Mesendoderm (in vitro differentiated cells): ENCODE data around the gene TMEM86A.
A peak's percentile ranks its signal among the peaks of the same experiment; 100 is the strongest.

Experiments used
- DNase-seq: peaks from one replicate; pipeline ENCODE4 v3.0.0; 2013
- H2AK5ac ChIP-seq: 2 replicates; pipeline ENCODE4 v1.6.1; 2013; ENCODE audit warnings: low read length, inconsistent platforms
- H2BK120ac ChIP-seq: 2 replicates; pipeline ENCODE4 v1.6.1; 2013; ENCODE audit warnings: low read depth, mild to moderate bottlenecking, low read length, moderate library complexity, mixed read lengths
- H2BK15ac ChIP-seq: replicated peaks from 2 replicates; pipeline ENCODE4 v1.6.1; 2013; ENCODE audit warnings: low read depth, mild to moderate bottlenecking, moderate library complexity
- H2BK5ac ChIP-seq: 2 replicates; pipeline ENCODE4 v1.6.1; 2013; ENCODE audit warnings: low read length, inconsistent platforms
- H3K18ac ChIP-seq: 2 replicates; pipeline ENCODE4 v1.6.1; 2013; ENCODE audit warnings: mild to moderate bottlenecking, low read length, mixed read lengths
- H3K23ac ChIP-seq: one replicate; pipeline ENCODE4 v1.6.1; 2013; ENCODE audit warnings: low read length
- H3K27ac ChIP-seq: 2 replicates; pipeline ENCODE4 v1.5.1; 2013; ENCODE audit warnings: low read depth, mild to moderate bottlenecking, inconsistent platforms, low read length, moderate library complexity
- H3K27me3 ChIP-seq: 2 replicates; pipeline ENCODE4 v1.6.1; 2013; ENCODE audit warnings: low read length, control low read depth, mild to moderate bottlenecking, inconsistent platforms; ENCODE audit not compliant: insufficient read depth, poor library complexity
- H3K36me3 ChIP-seq: 2 replicates; pipeline ENCODE4 v1.6.1; 2013; ENCODE audit warnings: low read length, inconsistent platforms; ENCODE audit not compliant: control insufficient read depth, insufficient read depth
- H3K4ac ChIP-seq: one replicate; pipeline ENCODE4 v1.6.1; 2013; ENCODE audit warnings: low read depth, mild to moderate bottlenecking, low read length, moderate library complexity
- H3K4me1 ChIP-seq: 2 replicates; pipeline ENCODE4 v1.6.1; 2013; ENCODE audit warnings: low read depth, low read length, inconsistent platforms; ENCODE audit not compliant: control insufficient read depth
- H3K4me2 ChIP-seq: 2 replicates; pipeline ENCODE4 v1.6.1; 2013; ENCODE audit warnings: low read length
- H3K4me3 ChIP-seq: 2 replicates; pipeline ENCODE4 v1.5.1; 2013; ENCODE audit warnings: mild to moderate bottlenecking, low read length
- H3K56ac ChIP-seq: one replicate; pipeline ENCODE4 v1.6.1; 2013; ENCODE audit warnings: low read length
- H3K79me1 ChIP-seq: 2 replicates; pipeline ENCODE4 v1.6.1; 2013; ENCODE audit warnings: low read length, inconsistent platforms
- H3K79me2 ChIP-seq: 2 replicates; pipeline ENCODE4 v1.6.1; 2013; ENCODE audit warnings: mild to moderate bottlenecking, low read length; ENCODE audit not compliant: control insufficient read depth, insufficient read depth
- H3K9ac ChIP-seq: 2 replicates; pipeline ENCODE4 v1.6.1; 2013; ENCODE audit warnings: low read length, inconsistent platforms
- H4K5ac ChIP-seq: one replicate; pipeline ENCODE4 v1.6.1; 2013; ENCODE audit warnings: low read length
- H4K8ac ChIP-seq: one replicate; pipeline ENCODE4 v1.6.1; 2013; ENCODE audit warnings: low read depth, mild to moderate bottlenecking, control low read depth, low read length, moderate library complexity
- WGBS: extraction: QIAGEN DNeasy Blood & Tissue Kit; methylation state at CpG from one replicate; pipeline ENCODE4 v1.1.7; 2013; ENCODE audit warnings: low lambda C conversion rate, missing lambda C conversion rate; ENCODE audit not compliant: insufficient coverage; ENCODE audit errors: extremely low coverage; 5-methylcytosine and 5-hydroxymethylcytosine counted together

Gene TMEM86A

DNA sequence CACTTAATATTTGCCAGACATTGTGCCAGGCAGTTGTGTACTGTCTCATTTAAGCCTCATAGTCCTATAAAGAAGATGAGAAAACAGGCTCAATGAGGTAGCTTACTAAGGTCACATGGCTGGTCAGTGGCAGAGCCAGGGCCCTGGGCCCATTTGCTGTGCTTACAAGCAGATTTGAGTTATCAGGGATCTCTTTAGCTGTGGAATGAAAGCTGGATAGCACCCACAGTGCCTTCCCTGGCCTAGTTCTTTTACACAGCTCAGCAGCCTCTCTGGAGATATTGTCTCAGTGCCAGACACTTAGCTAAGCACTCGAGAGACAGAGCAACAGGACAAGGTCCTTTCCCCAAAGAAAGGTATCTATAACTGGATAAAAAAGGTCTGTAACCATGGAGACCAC, 6.1 kb downstream of the TMEM86A start:
- no CpG with 5 or more reads among the region's 1 CpG for WGBS
- Histone ChIP-seq H4K8ac (no peak overlapping the region), H3K4me1 (no peaks in the 10 kb centered on the region), H2AK5ac (no peak overlapping the region), H3K27ac (no peak overlapping the region), H3K18ac (no peak overlapping the region), H4K5ac (no peak overlapping the region), H2BK15ac (no peak overlapping the region), H3K56ac (no peak overlapping the region), H3K79me2 (no peaks in the 10 kb centered on the region), H3K9ac (no peak overlapping the region), H3K4ac (no peak overlapping the region), H3K23ac (no peak overlapping the region), H3K79me1 (no peaks in the 10 kb centered on the region), H3K4me2 (no peak overlapping the region), H2BK5ac (no peak overlapping the region), H3K27me3 (no peaks in the 10 kb centered on the region), H2BK120ac (no peak overlapping the region), H3K36me3 (no peaks in the 10 kb centered on the region), H3K4me3 (no peak overlapping the region)
- DNase-seq = peak; percentile 55

DNA sequence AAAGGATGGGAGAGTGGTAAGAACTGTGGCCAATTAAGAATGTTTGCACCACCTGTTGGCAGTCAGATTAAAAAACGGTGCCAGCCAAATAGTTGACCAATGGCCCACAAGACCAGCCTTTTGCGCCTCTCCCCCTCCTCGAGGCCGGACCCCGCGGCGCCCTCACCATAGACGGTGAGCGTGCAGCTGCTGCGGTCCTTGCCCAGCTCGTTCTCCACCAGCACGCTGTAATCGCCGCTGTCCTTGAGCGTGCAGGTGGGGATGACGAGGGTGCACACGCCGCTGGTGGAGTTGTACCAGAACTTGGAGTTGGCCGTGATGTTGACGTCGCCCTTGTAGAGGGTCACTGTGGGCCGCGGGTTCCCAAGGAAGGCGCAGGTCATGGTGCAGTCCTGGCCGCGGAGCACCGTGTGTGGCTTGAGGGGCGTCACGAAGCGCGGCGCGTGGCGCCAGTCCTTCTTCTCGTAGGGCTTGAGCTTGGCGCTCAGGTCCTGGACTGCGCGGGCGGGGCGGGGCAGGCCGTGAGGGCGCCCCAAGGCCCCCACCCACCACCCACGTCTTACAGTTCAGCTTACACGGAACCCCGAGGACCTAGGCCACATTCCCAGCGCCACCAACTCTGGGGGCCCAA, 7.2 kb downstream of the TMEM86A start:
- no peak overlapping the region for H4K8ac ChIP-seq
- no peak overlapping the region for H2BK120ac ChIP-seq
- H3K4me3 ChIP-seq = no peak overlapping the region
- peak overlapping the region; percentile 25 for H3K56ac ChIP-seq
- H3K27ac ChIP-seq = no peak overlapping the region
- no CpG with 5 or more reads among the region's 46 CpGs for WGBS
- H3K79me2 ChIP-seq = no peaks in the 10 kb centered on the region
- no peak for DNase-seq
- no peak overlapping the region for H3K4ac ChIP-seq
- no peak overlapping the region for H3K9ac ChIP-seq
- no peaks in the 10 kb centered on the region for H3K4me1 ChIP-seq
- H4K5ac ChIP-seq = no peak overlapping the region
- H2AK5ac ChIP-seq = no peak overlapping the region
- no peaks in the 10 kb centered on the region for H3K79me1 ChIP-seq
- no peaks in the 10 kb centered on the region for H3K36me3 ChIP-seq
- H3K23ac ChIP-seq = no peak overlapping the region
- H3K4me2 ChIP-seq = no peak overlapping the region
- no peak overlapping the region for H2BK5ac ChIP-seq
- no peaks in the 10 kb centered on the region for H3K27me3 ChIP-seq
- no peak overlapping the region for H3K18ac ChIP-seq
- H2BK15ac ChIP-seq = no peak overlapping the region

DNA sequence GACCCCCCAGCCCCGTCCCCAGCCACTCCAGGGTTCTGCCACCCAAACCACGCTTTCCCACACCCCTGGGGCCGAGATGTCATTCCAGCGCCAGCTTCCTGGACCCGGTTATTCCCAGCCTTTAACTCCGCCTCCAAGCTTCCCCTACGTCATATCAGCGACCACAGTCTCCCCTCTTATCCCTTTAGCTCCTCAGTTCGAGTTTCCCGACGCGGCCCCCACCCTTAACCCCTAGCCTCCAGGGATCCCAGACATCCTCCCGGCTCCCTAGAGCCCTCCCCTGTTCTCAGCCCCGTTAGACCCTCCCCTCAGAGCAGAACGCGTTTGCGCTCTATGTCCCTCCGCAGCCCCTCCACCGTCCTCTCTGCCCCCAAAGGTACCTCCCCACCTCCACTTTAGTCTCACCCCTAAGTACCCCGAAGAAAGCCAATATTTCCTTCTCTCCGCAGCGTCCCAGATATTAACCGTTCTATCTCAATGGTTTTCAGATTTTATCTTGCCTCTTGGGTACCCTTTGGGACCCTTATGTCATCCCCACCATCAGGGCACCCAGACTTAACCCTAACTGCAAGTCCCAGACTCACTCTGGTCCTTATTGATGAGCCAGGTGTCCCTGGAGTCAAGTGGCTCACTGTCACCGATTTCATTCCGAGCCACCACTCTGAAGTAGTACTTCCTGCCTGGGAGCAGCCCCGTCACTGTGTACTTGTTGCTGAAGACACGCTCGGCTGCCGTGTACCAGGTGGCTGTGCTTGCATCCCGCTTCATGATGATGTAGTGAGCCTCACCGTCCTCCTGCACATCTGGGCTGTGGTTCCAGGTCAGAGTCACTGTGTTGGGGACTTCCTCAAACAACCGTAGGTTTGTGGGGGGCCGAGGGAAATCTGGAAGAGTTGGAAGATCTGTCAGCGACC, 8.0 kb downstream of the TMEM86A start:
- Histone ChIP-seq H4K8ac (no peak overlapping the region), H3K56ac (peak overlapping the region; percentile 7), H3K9ac (peak overlapping the region; percentile 21), H3K36me3 (no peaks in the 10 kb centered on the region), H3K4me1 (no peaks in the 10 kb centered on the region), H4K5ac (no peak overlapping the region), H3K4me3 (no peak overlapping the region), H3K18ac (no peak overlapping the region), H2BK5ac (no peak overlapping the region), H3K79me2 (no peaks in the 10 kb centered on the region), H2AK5ac (no peak overlapping the region), H3K23ac (no peak overlapping the region), H3K27me3 (no peaks in the 10 kb centered on the region), H3K27ac (no peak overlapping the region), H2BK120ac (no peak overlapping the region), H3K4me2 (no peak overlapping the region), H3K79me1 (no peaks in the 10 kb centered on the region), H2BK15ac (no peak overlapping the region), H3K4ac (no peak overlapping the region)
- WGBS = no CpG with 5 or more reads among the region's 34 CpGs
- no peak for DNase-seq

DNA sequence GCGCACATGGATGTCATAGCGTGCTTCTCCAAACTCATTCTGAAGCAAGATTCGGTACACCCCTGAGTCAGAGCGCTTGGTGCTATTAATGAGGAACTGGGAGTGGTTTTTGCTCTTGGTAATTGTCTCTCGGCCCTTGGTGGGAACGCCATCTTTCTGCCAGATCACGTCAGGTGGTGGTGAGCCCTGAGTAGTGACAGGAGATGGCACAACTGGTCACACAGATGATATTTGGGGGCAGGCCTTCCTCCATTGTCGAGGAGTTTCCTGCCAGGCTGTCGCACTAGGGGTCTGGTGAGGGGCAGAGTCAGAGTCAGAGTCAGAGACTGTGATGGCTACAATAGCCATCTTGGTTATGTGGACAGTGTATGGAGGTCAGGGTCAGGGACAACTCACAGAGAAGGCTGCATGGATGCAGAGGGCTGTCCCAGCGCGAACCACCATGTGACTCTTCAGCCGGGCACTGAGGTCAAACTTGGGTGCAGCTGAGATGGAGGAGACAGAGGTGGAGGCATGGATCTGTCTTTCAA, 9.3 kb downstream of the TMEM86A start:
- no peak overlapping the region for H2BK120ac ChIP-seq
- DNase-seq = no peak
- no peak overlapping the region for H4K8ac ChIP-seq
- no peaks in the 10 kb centered on the region for H3K36me3 ChIP-seq
- H3K4ac ChIP-seq = no peak overlapping the region
- H3K4me1 ChIP-seq = no peaks in the 10 kb centered on the region
- H3K56ac ChIP-seq = no peak overlapping the region
- no peak overlapping the region for H3K27ac ChIP-seq
- no peak overlapping the region for H4K5ac ChIP-seq
- H2BK5ac ChIP-seq = no peak overlapping the region
- H3K27me3 ChIP-seq = no peaks in the 10 kb centered on the region
- no peak overlapping the region for H3K9ac ChIP-seq
- H3K79me2 ChIP-seq = no peaks in the 10 kb centered on the region
- H3K4me2 ChIP-seq = no peak overlapping the region
- no peaks in the 10 kb centered on the region for H3K79me1 ChIP-seq
- no peak overlapping the region for H3K18ac ChIP-seq
- no CpG with 5 or more reads among the region's 12 CpGs for WGBS
- H3K4me3 ChIP-seq = no peak overlapping the region
- no peak overlapping the region for H2AK5ac ChIP-seq
- no peak overlapping the region for H3K23ac ChIP-seq
- H2BK15ac ChIP-seq = no peak overlapping the region

DNA sequence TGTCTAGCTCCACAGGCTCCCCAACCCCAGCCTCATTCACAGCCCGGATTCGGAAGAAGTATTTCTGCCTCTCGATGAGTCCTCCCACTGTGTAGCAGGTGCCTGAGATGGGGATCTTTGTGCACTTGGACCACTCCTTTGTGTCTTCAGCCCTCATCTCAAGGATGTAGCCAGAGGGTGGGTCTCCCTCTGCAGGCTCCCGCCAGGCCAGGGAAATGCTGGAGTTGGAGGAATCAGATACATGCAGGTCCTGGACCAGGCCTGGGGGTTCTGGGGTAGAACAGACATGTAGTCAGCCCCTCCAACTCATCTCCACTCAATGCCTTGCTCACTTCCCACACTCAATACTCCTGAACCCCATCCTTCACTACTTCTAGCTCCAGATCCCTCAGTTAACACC, 10.8 kb downstream of the TMEM86A start:
- no peak overlapping the region for H3K4ac ChIP-seq
- WGBS = no CpG with 5 or more reads among the region's 4 CpGs
- DNase-seq = no peak

More for the DNA sequence above, 10.8 kb downstream of the TMEM86A start:
- Histone ChIP-seq H3K56ac (no peak overlapping the region), H3K36me3 (no peaks in the 10 kb centered on the region), H3K79me1 (no peaks in the 10 kb centered on the region), H2BK120ac (no peak overlapping the region), H2BK15ac (no peak overlapping the region), H2AK5ac (no peak overlapping the region), H3K27me3 (no peaks in the 10 kb centered on the region), H3K79me2 (no peaks in the 10 kb centered on the region), H3K18ac (no peak overlapping the region), H3K4me2 (no peak overlapping the region), H3K27ac (no peak overlapping the region), H3K9ac (no peak overlapping the region), H4K5ac (no peak overlapping the region), H3K4me1 (no peaks in the 10 kb centered on the region), H3K23ac (no peak overlapping the region), H4K8ac (no peak overlapping the region), H3K4me3 (no peak overlapping the region), H2BK5ac (no peak overlapping the region)
